Neural progenitor cell (in vitro differentiated cells): ENCODE data around the gene GUCY1B1. TPM values are rescaled to one million over a fixed set of nuclear protein-coding genes. Genes with fewer than 3 reads are reported as not detected.

ENCODE experiments used
- DNase-seq: peaks from one replicate; pipeline ENCODE4 v3.0.0-alpha.2; 2016; ENCODE audit warnings: low spot score
- H2AFZ ChIP-seq: fragments of 200-600 bp; sonication (generic); replicated peaks from 2 replicates; pipeline ENCODE4 v1.6.1; 2016; ENCODE audit warnings: antibody characterized with exemption
- H3F3A ChIP-seq: fragments of 200-600 bp; sonication (generic); 2 replicates; pipeline ENCODE4 v1.6.1; 2016; ENCODE audit warnings: antibody characterized with exemption, low read depth
- H3K27ac ChIP-seq: fragments of 200-600 bp; sonication (generic); 2 replicates; pipeline ENCODE4 v1.5.1; 2016; ENCODE audit warnings: mild to moderate bottlenecking
- H3K27me3 ChIP-seq: fragments of 200-600 bp; sonication (generic); 2 replicates; pipeline ENCODE4 v1.6.1; 2016; ENCODE audit warnings: mild to moderate bottlenecking, moderate library complexity
- H3K36me3 ChIP-seq: fragments of 200-600 bp; sonication (generic); 2 replicates; pipeline ENCODE4 v1.5.1; 2016
- H3K4me1 ChIP-seq: fragments of 200-600 bp; sonication (generic); 2 replicates; pipeline ENCODE4 v1.6.1; 2016; ENCODE audit warnings: mixed run types
- H3K4me2 ChIP-seq: fragments of 200-600 bp; sonication (generic); 2 replicates; pipeline ENCODE4 v1.6.1; 2016
- H3K4me3 ChIP-seq: fragments of 200-600 bp; sonication (generic); 2 replicates; pipeline ENCODE4 v1.5.1; 2016
- H3K79me2 ChIP-seq: fragments of 200-600 bp; sonication (generic); 2 replicates; pipeline ENCODE4 v1.6.1; 2016; ENCODE audit warnings: low read depth
- H3K9ac ChIP-seq: fragments of 200-600 bp; sonication (generic); 2 replicates; pipeline ENCODE4 v1.6.1; 2016
- H3K9me3 ChIP-seq: fragments of 200-600 bp; sonication (generic); 2 replicates; pipeline ENCODE4 v1.5.1; 2016; ENCODE audit warnings: low read depth
- H4K20me1 ChIP-seq: fragments of 200-600 bp; sonication (generic); 2 replicates; pipeline ENCODE4 v1.6.1; 2016; ENCODE audit warnings: low read depth
- H3K27ac Mint-ChIP-seq: 3 replicates; pipeline ENCODE4 v1.8.0; 2021; ENCODE audit warnings: mixed read lengths
- H3K27me3 Mint-ChIP-seq: 2 replicates; pipeline ENCODE4 v1.8.0; 2022; ENCODE audit warnings: low read depth, mild to moderate bottlenecking, inconsistent platforms, moderate library complexity, mixed read lengths; ENCODE audit not compliant: insufficient read depth
- H3K36me3 Mint-ChIP-seq: 3 replicates; pipeline ENCODE4 v1.8.0; 2021; ENCODE audit warnings: mixed read lengths
- H3K4me1 Mint-ChIP-seq: 3 replicates; pipeline ENCODE4 v1.8.0; 2021; ENCODE audit warnings: mixed read lengths
- H3K4me3 Mint-ChIP-seq: 3 replicates; pipeline ENCODE4 v1.8.0; 2021; ENCODE audit warnings: mild to moderate bottlenecking, moderate library complexity, mixed read lengths
- H3K9me3 Mint-ChIP-seq: 3 replicates; pipeline ENCODE4 v1.8.0; 2020; ENCODE audit warnings: mixed read lengths
- EZH2 ChIP-seq: fragments of 200-600 bp; sonication (generic); IDR thresholded peaks from 2 replicates; pipeline ENCODE4 v1.6.1; 2017; ENCODE audit warnings: antibody characterized with exemption, mild to moderate bottlenecking, moderate library complexity
- EZH2phosphoT487 ChIP-seq: fragments of 200-600 bp; sonication (generic); IDR thresholded peaks from 2 replicates; pipeline ENCODE4 v1.6.1; 2017; ENCODE audit warnings: antibody characterized with exemption
- total RNA-seq: library from RNA; depleted of rRNA; stranded (reverse); fragments of >200 nt; gene quantifications from 2 replicates; pipeline ENCODE4 v1.2.3, GENCODE V29; 2015; ENCODE audit warnings: low replicate concordance
- TF ChIP-seq, protein P1 (sequence below): fragments of 200-600 bp; sonication (generic); IDR thresholded peaks from 2 replicates; pipeline ENCODE4 v1.5.1; 2017; ENCODE audit warnings: antibody characterized with exemption, mild to moderate bottlenecking

The GUCY1B1 gene
- total RNA-seq, 1 donor from 2014 or later: 10.9 TPM

DNA sequence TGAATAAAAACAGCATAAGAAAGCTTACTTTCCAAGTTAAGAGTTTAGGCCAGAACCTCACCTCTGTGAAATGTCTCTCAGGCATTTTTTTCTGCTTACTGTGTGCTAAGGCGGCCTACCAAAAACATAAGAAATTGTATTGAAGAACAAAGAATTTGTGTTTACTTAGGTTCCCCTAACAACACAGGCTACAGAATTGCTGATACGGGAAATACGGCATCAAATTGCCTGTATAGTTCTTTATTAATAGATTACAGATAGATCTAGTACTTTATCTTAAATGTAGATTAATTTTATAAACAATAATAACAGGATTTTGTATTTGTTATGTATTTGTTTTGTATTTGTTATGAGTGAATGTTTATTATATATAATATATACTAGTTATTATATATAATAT is 94.4 kb downstream of the GUCY1B1 start:
- Mint-ChIP-seq H3K27ac (no peak overlapping the region), H3K4me1 (peaks cover 10% of the 10 kb centered on the region), H3K27me3 (peaks cover 3% of the 10 kb centered on the region), H3K4me3 (no peak overlapping the region), H3K9me3 (peaks cover 8% of the 10 kb centered on the region), H3K36me3 (no peaks in the 10 kb centered on the region)
- Histone ChIP-seq H2AFZ (no peak overlapping the region), H4K20me1 (no peaks in the 10 kb centered on the region), H3K4me3 (no peak overlapping the region), H3K4me1 (peaks cover 22% of the 10 kb centered on the region), H3K36me3 (no peaks in the 10 kb centered on the region), H3K27ac (no peak overlapping the region), H3K9ac (no peak overlapping the region), H3K27me3 (no peaks in the 10 kb centered on the region), H3K9me3 (peaks cover 12% of the 10 kb centered on the region), H3K4me2 (no peak overlapping the region), H3F3A (peaks cover 16% of the 10 kb centered on the region), H3K79me2 (no peaks in the 10 kb centered on the region)
- no peak for TF ChIP-seq EZH2phosphoT487
- TF ChIP-seq, protein P1, sequence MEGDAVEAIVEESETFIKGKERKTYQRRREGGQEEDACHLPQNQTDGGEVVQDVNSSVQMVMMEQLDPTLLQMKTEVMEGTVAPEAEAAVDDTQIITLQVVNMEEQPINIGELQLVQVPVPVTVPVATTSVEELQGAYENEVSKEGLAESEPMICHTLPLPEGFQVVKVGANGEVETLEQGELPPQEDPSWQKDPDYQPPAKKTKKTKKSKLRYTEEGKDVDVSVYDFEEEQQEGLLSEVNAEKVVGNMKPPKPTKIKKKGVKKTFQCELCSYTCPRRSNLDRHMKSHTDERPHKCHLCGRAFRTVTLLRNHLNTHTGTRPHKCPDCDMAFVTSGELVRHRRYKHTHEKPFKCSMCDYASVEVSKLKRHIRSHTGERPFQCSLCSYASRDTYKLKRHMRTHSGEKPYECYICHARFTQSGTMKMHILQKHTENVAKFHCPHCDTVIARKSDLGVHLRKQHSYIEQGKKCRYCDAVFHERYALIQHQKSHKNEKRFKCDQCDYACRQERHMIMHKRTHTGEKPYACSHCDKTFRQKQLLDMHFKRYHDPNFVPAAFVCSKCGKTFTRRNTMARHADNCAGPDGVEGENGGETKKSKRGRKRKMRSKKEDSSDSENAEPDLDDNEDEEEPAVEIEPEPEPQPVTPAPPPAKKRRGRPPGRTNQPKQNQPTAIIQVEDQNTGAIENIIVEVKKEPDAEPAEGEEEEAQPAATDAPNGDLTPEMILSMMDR: no peak
- no peak for TF ChIP-seq EZH2
- DNase-seq: no peak

DNA sequence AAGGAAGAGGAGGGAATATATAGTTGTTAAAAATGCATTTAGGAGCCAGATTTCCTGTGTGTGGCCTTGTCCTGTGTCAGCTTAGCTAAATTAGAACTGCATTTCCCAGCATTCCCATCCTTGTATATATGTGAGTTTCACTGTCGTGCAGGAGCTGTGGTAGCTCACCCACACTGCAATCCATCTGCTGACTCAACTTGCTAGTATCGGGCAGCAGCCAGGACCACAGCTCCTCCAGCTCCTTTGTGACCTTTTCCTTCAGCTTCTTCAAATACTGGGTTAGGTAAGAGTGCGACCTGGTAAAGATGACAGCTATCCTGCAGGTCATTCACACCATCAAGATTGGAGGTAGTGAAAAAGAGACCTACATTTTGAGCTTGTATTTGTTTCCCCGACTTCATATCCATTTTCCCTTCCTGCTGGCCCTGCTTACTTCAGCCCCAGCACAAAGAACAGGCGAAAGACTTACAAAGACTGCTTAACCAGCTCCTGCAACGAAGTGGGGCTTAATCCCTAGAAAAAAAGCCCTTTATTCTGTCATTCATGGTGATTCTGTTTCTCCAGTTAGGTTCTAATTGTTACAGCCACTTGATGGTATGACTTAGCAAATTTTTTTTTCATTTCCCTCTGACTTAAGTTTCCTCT is 95.9 kb downstream of the GUCY1B1 start:
- peak; percentile 77 for DNase-seq
- peak overlapping the region; percentile 79 for H3K27ac ChIP-seq
- no peaks in the 10 kb centered on the region for H3K9me3 ChIP-seq
- peaks cover 3% of the 10 kb centered on the region for H3K27me3 Mint-ChIP-seq
- H3K9ac ChIP-seq: no peak overlapping the region
- H3K79me2 ChIP-seq: no peaks in the 10 kb centered on the region
- H3K36me3 ChIP-seq: no peaks in the 10 kb centered on the region
- TF ChIP-seq EZH2 (no peak), EZH2phosphoT487 (no peak)
- TF ChIP-seq, protein P1: no peak
- peaks cover 22% of the 10 kb centered on the region for H3K4me1 ChIP-seq
- H3F3A ChIP-seq: peaks cover 16% of the 10 kb centered on the region
- H4K20me1 ChIP-seq: no peaks in the 10 kb centered on the region
- H2AFZ ChIP-seq: peak overlapping the region; percentile 42
- H3K9me3 Mint-ChIP-seq: peaks cover 6% of the 10 kb centered on the region
- H3K4me3 Mint-ChIP-seq: peak overlapping the region; percentile 5
- H3K4me1 Mint-ChIP-seq: peaks cover 10% of the 10 kb centered on the region
- H3K4me2 ChIP-seq: peak overlapping the region; percentile 63
- no peaks in the 10 kb centered on the region for H3K36me3 Mint-ChIP-seq
- H3K27ac Mint-ChIP-seq: peak overlapping the region; percentile 64
- no peaks in the 10 kb centered on the region for H3K27me3 ChIP-seq
- peak overlapping the region; percentile 26 for H3K4me3 ChIP-seq

DNA sequence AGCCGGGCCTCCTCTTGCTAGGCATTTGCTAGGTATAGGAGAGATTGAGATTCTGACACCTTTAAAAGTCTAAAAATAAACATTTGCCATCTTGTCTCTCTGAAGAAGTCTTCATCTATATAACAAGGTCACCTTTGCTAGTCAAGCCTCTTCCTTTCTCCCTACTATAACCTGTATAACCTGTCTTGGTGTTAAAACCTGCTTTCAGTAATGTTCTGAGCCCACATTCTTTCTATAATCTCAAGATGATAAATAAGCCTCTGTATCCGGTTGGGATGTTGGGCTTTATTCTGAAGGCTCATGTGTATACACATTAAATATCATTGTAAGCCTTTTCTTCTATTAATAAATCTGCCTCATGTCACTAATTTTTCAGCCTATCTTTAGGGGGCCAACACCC is 97.1 kb downstream of the GUCY1B1 start:
- H3K9me3 ChIP-seq: no peaks in the 10 kb centered on the region
- no peaks in the 10 kb centered on the region for H3K27me3 ChIP-seq
- Mint-ChIP-seq H3K9me3 (no peaks in the 10 kb centered on the region), H3K27me3 (peaks cover 3% of the 10 kb centered on the region), H3K27ac (no peak overlapping the region), H3K36me3 (no peaks in the 10 kb centered on the region), H3K4me3 (no peak overlapping the region), H3K4me1 (peaks cover 10% of the 10 kb centered on the region)
- no peak overlapping the region for H3K4me2 ChIP-seq
- no peaks in the 10 kb centered on the region for H4K20me1 ChIP-seq
- TF ChIP-seq EZH2 (no peak), EZH2phosphoT487 (no peak)
- no peak overlapping the region for H3K27ac ChIP-seq
- peaks cover 22% of the 10 kb centered on the region for H3K4me1 ChIP-seq
- no peak for DNase-seq
- no peak overlapping the region for H3K4me3 ChIP-seq
- H3K9ac ChIP-seq: no peak overlapping the region
- H3F3A ChIP-seq: peaks cover 16% of the 10 kb centered on the region
- no peaks in the 10 kb centered on the region for H3K79me2 ChIP-seq
- H2AFZ ChIP-seq: no peak overlapping the region
- H3K36me3 ChIP-seq: no peaks in the 10 kb centered on the region

Other genes with a start within 250 kb of the GUCY1B1 start
- 1.5 and 2.5 TPM in 2 replicates for gene GUCY1A1, start 92.2 kb upstream of the GUCY1B1 start, total RNA-seq
- gene ASIC5, start 107.3 kb downstream of the GUCY1B1 start, total RNA-seq: not detected in 2 replicates
- not detected in 2 replicates for gene TDO2, start 144.7 kb downstream of the GUCY1B1 start, total RNA-seq
- gene CTSO, start 194.8 kb downstream of the GUCY1B1 start, total RNA-seq: 3.2 and 3.9 TPM in 2 replicates